Left cardiac atrium (tissue), 4 donors: ENCODE data around the gene MT1A. TPM values are rescaled to one million over a fixed set of nuclear protein-coding genes. Genes with fewer than 3 reads are reported as not detected.
A peak's percentile ranks its signal among the peaks of the same experiment; 100 is the strongest.
"Not testable (repeated sequence)": the region's sequence is repeated elsewhere in the genome, so short reads cannot be mapped to it uniquely, and the experiment has no call there.

Source experiments
- ATAC-seq, 2 donors: fragments of 200-7000 bp; cut with Tn5 transposase; one replicate each; pipeline ENCODE4 v1.9.1; 2020; ENCODE audit warnings: mild to moderate bottlenecking in 2 of 2, moderate library complexity in 2 of 2
- DNase-seq: peaks from one replicate; pipeline ENCODE4 v3.0.0-alpha.2; 2020
- intact Hi-C, 2 donors: fragments of 100-400 bp; cut with DNase I; formaldehyde crosslinking; loops; one replicate each; pipeline versions ENCODE4 v1.14.1 to v1.15.1; 2022 to 2023
- total RNA-seq, 2 donors: library from RNA; stranded (reverse); fragmentation: NEBNext Ultra II Directional; extraction: Animal tissue kit (Norgen Biotek cat#: 25700); gene quantifications; one replicate each; pipeline ENCODE4 v1.2.1, GENCODE V29; 2021
- donor health status: DM: no; HTN: yes; CAD: no.
- donor health status: DM: no; HTN: yes; CAD: no; lungs with severe emphysema.
- donor health status: DM: yes; HTN: yes; CAD: no.
- donor health status: Dilated cardiomyopathy.

MT1A gene
- total RNA-seq, 2 donors from 2014 or later: 19.0 to 104 TPM

DNA sequence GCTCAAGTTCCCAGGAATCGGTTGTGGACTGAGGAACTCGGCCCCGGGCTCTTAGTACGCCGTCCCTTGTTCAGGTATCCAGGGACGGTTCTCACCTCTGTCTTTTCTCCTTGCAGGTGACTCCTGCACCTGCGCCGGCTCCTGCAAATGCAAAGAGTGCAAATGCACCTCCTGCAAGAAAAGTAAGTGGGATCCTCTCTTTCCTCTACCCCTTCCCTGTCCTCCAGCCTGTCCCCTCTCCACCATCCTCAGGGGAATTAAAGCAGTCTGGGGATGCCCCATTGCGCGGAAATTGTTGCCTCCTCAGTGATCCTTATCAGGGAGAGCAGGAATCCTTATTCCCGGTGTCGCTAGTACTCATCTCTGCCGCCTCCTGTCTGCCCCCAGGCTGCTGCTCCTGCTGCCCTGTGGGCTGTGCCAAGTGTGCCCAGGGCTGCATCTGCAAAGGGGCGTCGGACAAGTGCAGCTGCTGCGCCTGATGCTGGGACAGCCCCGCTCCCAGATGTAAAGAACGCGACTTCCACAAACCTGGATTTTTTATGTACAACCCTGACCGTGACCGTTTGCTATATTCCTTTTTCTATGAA, 29.5 kb upstream of the MT1A start:
- ATAC-seq (no peak), DNase-seq (no peak)
- intact Hi-C loops: no loop called here

GRCh38 chr16:56609463-56609921, 29.0 kb upstream of the MT1A start:
- intact Hi-C loops: no loop called here
- DNase-seq (peak; percentile 77), ATAC-seq (peak; percentile 5 to 9)

- intact Hi-C loops: loop anchor here in 1 of 2 donors (2.0 kb wide), 1 partner anchor 73 kb away; the partner anchor contains the start of gene MT1X
- DNase-seq: peak; percentile 72
- peak; percentile 3 to 9 for ATAC-seq
These were observed 28.4 kb upstream of the MT1A start for GRCh38 chr16:56610017-56610608.

DNA sequence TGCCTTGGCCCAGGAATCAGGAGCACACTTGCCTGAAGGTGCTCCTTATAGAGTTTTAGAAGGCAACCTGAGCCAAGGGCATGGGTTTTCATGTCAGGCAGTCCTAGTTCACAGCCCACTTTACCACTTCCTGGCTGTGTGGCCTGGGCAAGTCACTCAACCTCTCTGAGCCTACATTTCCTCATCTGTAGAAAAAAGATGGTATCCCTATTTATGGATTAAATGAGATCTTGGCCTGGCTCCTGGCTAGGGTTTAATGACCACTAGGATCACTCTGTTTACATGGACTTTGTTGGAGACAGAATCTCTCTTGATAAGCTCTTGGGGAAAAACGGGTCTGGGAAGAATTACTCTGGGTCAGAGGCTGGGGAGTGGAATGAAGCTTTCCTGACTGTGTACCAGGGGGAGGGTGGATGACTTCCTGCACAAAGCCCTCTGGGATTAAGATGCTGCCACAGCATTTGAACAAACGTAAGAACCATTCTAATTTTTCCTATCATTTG, 27.8 kb upstream of the MT1A start:
- no peak for DNase-seq
- intact Hi-C loops: loop anchor here in 1 of 2 donors (2.0 kb wide), 1 partner anchor 72 kb away; the partner anchor contains the start of gene MT1X
- ATAC-seq: no peak

DNA sequence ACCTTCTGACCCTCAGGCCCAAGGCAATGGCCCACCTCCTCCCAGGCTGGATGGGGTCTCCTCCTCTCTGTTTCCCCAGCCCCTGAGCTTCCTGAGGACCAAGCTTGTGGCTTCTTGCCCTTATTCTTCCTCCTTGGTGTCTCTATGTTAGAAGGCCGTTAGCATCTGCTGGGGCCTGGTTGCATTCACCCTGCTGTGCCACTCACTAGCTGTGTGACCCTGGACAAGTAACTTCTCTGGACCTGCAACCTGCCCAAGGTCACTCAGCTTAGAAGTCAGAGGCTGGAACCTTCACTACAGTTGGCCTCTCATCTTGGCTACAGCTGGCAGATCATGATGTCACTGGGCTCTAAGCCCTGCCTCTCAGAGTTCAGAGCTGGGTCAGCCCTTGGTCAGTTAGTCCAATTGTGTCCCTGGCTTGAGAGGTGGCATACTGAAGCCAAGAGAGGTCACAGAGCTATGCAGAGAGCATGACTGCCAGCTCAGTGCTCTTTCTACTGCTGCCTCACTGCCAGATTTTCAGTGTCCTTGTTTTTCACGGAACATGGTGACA, 27.1 kb upstream of the MT1A start:
- ATAC-seq (peak; percentile 27 to 56), DNase-seq (peak; percentile 80)
- intact Hi-C loops: loop anchor here in 1 of 2 donors (2.0 kb wide), 1 partner anchor 71 kb away; the partner anchor contains the start of gene MT1X

DNA sequence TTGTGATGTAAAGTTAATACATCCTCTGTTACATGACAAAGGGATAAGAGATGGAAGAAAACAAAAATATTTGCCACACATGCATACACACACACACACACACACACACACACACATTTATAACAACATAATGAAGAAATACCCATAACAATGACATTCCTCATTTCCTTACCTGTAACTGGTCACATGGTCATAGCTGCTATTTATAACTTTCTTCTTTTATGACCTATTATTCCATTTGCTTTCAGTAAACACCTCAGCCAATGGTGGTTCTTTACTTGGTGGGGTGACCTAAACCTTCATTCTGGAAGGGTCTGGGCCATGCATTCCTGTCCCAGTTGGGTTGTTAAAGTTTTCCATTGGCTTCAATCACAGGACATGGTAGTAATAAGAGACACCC, 24.8 kb upstream of the MT1A start:
- DNase-seq (no peak), ATAC-seq (no peak)
- intact Hi-C loops: no loop called here

GRCh38 chr16:56614549-56614991, 23.9 kb upstream of the MT1A start:
- ATAC-seq (no peak), DNase-seq (no peak)
- intact Hi-C loops: no loop called here

GRCh38 chr16:56615353-56615752, 23.1 kb upstream of the MT1A start:
- no peak for ATAC-seq
- intact Hi-C loops: no loop called here

GRCh38 chr16:56616608-56617211, 21.8 kb upstream of the MT1A start:
- intact Hi-C loops: no loop called here
- peak; percentile 11 to 16 for ATAC-seq
- DNase-seq: no peak

More at GRCh38 chr16:56615353-56615752, 23.1 kb upstream of the MT1A start:
- DNase-seq: no peak

DNA sequence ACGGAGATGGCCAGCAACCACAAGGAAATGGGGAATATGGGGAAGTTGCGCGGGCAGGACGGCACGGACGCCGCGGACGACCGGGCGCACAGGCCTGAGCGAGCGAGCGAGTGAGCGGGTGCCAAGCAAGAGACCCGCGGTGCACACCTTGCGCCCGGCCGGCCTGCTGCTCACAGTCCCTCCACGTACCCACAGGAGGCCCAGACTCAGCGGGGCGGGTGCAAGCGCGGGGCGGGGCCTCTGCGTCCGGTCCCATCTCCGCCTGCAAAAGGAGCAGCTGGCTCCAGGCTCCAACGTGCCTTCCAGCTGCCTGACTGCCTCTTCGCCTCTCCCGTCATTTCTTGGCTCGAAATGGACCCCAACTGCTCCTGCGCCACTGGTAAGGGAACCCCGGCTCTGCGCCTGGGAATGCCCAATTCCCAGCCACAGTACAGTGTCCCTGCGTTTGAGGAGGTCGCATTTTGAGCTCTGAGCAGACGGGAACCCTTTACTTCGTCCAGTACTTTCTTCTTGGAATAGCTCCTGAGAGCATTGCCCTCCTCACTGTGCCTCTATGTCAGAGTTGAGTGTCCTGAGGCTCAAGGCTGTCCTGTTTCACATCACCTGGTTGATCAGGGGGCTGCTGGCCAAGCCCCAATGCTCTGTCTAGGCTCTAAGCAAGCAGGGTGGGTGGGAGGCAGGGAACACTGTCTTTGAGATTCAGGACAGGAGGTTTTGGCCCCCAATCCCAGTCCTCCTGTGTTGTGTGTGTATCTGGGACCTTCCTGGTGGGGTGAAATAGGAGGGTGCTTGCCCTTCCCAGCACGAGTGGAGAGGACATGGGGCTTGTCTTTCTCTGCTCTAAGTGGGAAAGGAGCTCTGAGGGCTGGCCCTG, 21.0 kb upstream of the MT1A start:
- intact Hi-C loops: no loop called here
- ATAC-seq: peak; percentile 96 to 98
- peak; percentile 88 for DNase-seq

DNA sequence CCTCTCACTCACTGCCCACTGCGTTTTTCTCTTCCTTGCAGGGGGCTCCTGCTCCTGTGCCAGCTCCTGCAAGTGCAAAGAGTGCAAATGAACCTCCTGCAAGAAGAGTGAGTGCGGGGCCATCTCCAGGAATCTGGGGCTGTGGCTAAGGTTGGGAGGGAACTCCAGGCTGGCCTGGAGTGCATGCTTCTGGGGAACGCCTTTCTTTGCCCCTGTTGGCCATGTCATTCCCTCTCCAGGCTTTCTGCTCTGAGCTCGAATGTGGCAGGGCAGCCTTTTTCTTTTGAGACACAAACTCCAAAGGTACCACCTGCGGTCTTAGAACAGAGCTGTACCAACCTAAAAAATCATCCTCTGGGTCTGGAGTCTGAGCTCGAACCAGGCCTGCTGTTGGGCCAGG, 20.3 kb upstream of the MT1A start:
- intact Hi-C loops: no loop called here
- DNase-seq (no peak), ATAC-seq (no peak)

DNA sequence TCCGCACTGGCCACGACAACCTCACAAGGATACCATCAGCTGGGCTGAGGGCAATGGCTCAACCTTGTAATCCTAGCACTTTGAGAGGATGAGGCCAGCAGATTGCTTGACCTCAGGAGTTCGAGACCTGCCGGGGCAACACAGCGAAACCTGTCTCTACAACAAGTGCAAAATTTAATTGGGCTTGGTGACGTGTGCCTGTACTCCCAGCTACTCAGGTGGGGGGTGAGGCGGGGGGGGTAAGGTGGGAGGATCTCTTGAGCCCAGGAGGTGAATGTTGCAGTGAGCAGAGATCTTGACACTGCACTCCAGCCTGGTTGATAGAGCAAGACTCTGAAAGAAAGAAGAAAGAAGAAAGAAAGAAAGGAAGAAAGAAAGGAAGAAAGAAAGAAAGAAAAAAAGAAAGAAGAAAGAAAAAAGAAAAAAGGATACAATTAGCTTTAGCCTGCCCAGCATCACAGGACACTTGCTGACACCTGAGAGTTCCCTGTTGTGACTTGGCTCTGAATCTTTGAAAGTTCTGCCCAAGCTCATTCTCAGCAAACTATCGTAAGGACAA, 18.0 kb upstream of the MT1A start:
- DNase-seq (no peak), ATAC-seq (no peak)
- intact Hi-C loops: no loop called here

GRCh38 chr16:56621665-56622445, 16.6 kb upstream of the MT1A start:
- intact Hi-C loops, DNase-seq, ATAC-seq: not testable (repeated sequence)

GRCh38 chr16:56623184-56623583, 15.3 kb upstream of the MT1A start:
- DNase-seq, ATAC-seq, intact Hi-C loops: not testable (repeated sequence)

DNA sequence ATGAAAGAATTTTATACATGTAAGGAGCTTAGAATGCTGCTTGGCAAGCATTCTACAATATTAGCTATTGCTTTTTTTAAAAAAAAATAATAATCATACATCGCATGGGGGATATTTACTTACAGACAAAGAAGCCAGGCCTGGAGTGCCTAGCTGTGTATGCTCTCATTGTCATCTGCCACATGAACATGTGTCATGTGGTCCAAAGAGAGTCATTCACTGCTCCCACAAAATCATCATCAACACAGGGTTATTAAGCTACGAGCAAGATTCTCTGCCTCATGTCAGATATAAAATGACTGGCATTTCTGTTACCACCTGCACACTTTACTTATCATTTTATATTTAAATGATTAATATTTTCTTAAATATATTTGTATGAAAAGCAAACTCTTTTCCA, 14.8 kb upstream of the MT1A start:
- DNase-seq: no peak
- no peak for ATAC-seq
- intact Hi-C loops: no loop called here

GRCh38 chr16:56625140-56625942, 13.1 kb upstream of the MT1A start, which contains the start of gene MT1E:
Gene MT1E, plus strand, starts transcription at chr16:56625781. Its CDS starts 71 bp downstream, at chr16:56625852.
- DNase-seq (peak; percentile 85), ATAC-seq (peak; percentile 95 to 96)
- intact Hi-C loops: no loop called here
